Mesenchymal stem cell (in vitro differentiated cells and primary cell): Measurements from ENCODE around the gene THSD8.
A peak's percentile ranks its signal among the peaks of the same experiment; 100 is the strongest.

Experiments used
- DNase-seq: peaks from one replicate; pipeline ENCODE4 v3.0.0-alpha.2; 2013
- H2AFZ ChIP-seq: one replicate; pipeline ENCODE4 v1.6.1; 2013; ENCODE audit warnings: low read depth, mild to moderate bottlenecking, control low read depth, inconsistent platforms, low read length, moderate library complexity
- H2AK5ac ChIP-seq: 2 replicates; pipeline ENCODE4 v1.6.1; 2013; ENCODE audit warnings: low read length, moderate library complexity, mild to moderate bottlenecking, inconsistent platforms; ENCODE audit not compliant: severe bottlenecking
- H2BK120ac ChIP-seq: one replicate; pipeline ENCODE4 v1.6.1; 2013; ENCODE audit warnings: low read depth, mild to moderate bottlenecking, inconsistent platforms, low read length, moderate library complexity
- H2BK12ac ChIP-seq, 2 experiments: one replicate each; pipeline ENCODE4 v1.6.1; 2013; ENCODE audit warnings: inconsistent platforms in 2 of 2, low read length in 2 of 2, mild to moderate bottlenecking in 2 of 2, moderate library complexity in 2 of 2, control low read depth in 1 of 2
- H2BK15ac ChIP-seq: one replicate; pipeline ENCODE4 v1.6.1; 2013; ENCODE audit warnings: mild to moderate bottlenecking, low read depth, inconsistent platforms; ENCODE audit not compliant: poor library complexity, severe bottlenecking
- H2BK5ac ChIP-seq: 2 replicates; pipeline ENCODE4 v1.6.1; 2013; ENCODE audit warnings: low read depth, mild to moderate bottlenecking, low read length, control low read depth, inconsistent platforms; ENCODE audit not compliant: poor library complexity, severe bottlenecking
- H3K14ac ChIP-seq, 2 experiments: one replicate each; pipeline ENCODE4 v1.6.1; 2013; ENCODE audit warnings: inconsistent platforms in 2 of 2, low read length in 2 of 2, control low read depth in 1 of 2, mild to moderate bottlenecking in 1 of 2, moderate library complexity in 1 of 2
- H3K18ac ChIP-seq, 2 experiments: one replicate each; pipeline ENCODE4 v1.6.1; 2013; ENCODE audit warnings: inconsistent platforms in 2 of 2, low read length in 2 of 2, control low read depth in 1 of 2, low read depth in 1 of 2, mild to moderate bottlenecking in 1 of 2
- H3K23ac ChIP-seq, 2 experiments: one replicate each; pipeline ENCODE4 v1.6.1; 2013; ENCODE audit warnings: inconsistent platforms in 2 of 2, low read length in 2 of 2, mild to moderate bottlenecking in 2 of 2, moderate library complexity in 2 of 2, control low read depth in 1 of 2
- H3K27ac ChIP-seq: 2 replicates; pipeline ENCODE4 v1.5.1; 2013; ENCODE audit warnings: mild to moderate bottlenecking, moderate library complexity, low read length, control low read depth, inconsistent platforms; ENCODE audit not compliant: poor library complexity, severe bottlenecking
- H3K27me3 ChIP-seq, 2 experiments: 2 replicates each; pipeline versions ENCODE4 v1.6.1 to v1.7.0; 2013; ENCODE audit warnings: low read length in 2 of 2, mild to moderate bottlenecking in 2 of 2, moderate library complexity in 2 of 2, control low read depth in 1 of 2, inconsistent platforms in 1 of 2; ENCODE audit not compliant: control insufficient read depth in 1 of 2, insufficient read depth in 1 of 2
- H3K36me3 ChIP-seq, 2 experiments: 2 replicates each; pipeline versions ENCODE4 v1.6.1 to v1.7.0; 2013; ENCODE audit warnings: low read length in 2 of 2, control low read depth in 1 of 2, inconsistent platforms in 1 of 2, low read depth in 1 of 2, mild to moderate bottlenecking in 1 of 2; ENCODE audit not compliant: insufficient read depth in 2 of 2, control insufficient read depth in 1 of 2
- H3K4ac ChIP-seq, 2 experiments: one replicate each; pipeline ENCODE4 v1.6.1; 2013; ENCODE audit warnings: inconsistent platforms in 2 of 2, low read length in 2 of 2, mild to moderate bottlenecking in 2 of 2, moderate library complexity in 2 of 2, control low read depth in 1 of 2, low read depth in 1 of 2
- H3K4me1 ChIP-seq: 2 replicates; pipeline ENCODE4 v1.6.1; 2013; ENCODE audit warnings: low read depth, low read length, control low read depth; ENCODE audit not compliant: control insufficient read depth, insufficient read depth
- H3K4me2 ChIP-seq: 2 replicates; pipeline ENCODE4 v1.6.1; 2013; ENCODE audit warnings: low read length, mild to moderate bottlenecking, inconsistent platforms; ENCODE audit not compliant: poor library complexity, severe bottlenecking
- H3K4me3 ChIP-seq, 2 experiments: 2 replicates each; pipeline versions ENCODE4 v1.5.1 to v1.7.0; 2013; ENCODE audit warnings: low read length in 2 of 2, mild to moderate bottlenecking in 2 of 2, control low read depth in 1 of 2, low read depth in 1 of 2; ENCODE audit not compliant: insufficient read depth in 1 of 2
- H3K79me1 ChIP-seq: replicated peaks from 2 replicates; pipeline ENCODE4 v1.6.1; 2013; ENCODE audit warnings: mild to moderate bottlenecking, control low read depth, low read length, inconsistent platforms; ENCODE audit not compliant: poor library complexity, severe bottlenecking
- H3K9ac ChIP-seq: 2 replicates; pipeline ENCODE4 v1.7.0; 2013; ENCODE audit warnings: mild to moderate bottlenecking, low read length, moderate library complexity
- H3K9me3 ChIP-seq: 2 replicates; pipeline ENCODE4 v1.7.0; 2013; ENCODE audit warnings: mild to moderate bottlenecking, low read length; ENCODE audit not compliant: control insufficient read depth
- H4K8ac ChIP-seq: one replicate; pipeline ENCODE4 v1.6.1; 2013; ENCODE audit warnings: inconsistent platforms, mild to moderate bottlenecking, low read length, moderate library complexity
- H4K91ac ChIP-seq: one replicate; pipeline ENCODE4 v1.6.1; 2013; ENCODE audit warnings: mild to moderate bottlenecking, low read length, inconsistent platforms
- WGBS: methylation state at CpG from one replicate; pipeline ENCODE4 v1.1.7; 2013; ENCODE audit warnings: mixed read lengths; 5-methylcytosine and 5-hydroxymethylcytosine counted together

The THSD8 gene

GRCh38 chr19:12794196-12794941 is 7.5 kb upstream of the THSD8 start:
- Histone ChIP-seq H3K36me3 (peaks cover 6 to 15% of the 10 kb centered on the region in 2 experiments), H2AK5ac (peak overlapping the region; percentile 69), H3K4ac (peak overlapping the region; percentile 77 to 94), H4K8ac (peak overlapping the region; percentile 67), H3K23ac (no peak overlapping the region), H3K4me3 (peak overlapping the region; percentile 62 to 99), H3K4me1 (peaks cover 29% of the 10 kb centered on the region), H3K14ac (no peak overlapping the region), H2AFZ (no peak overlapping the region), H3K9me3 (no peaks in the 10 kb centered on the region), H2BK12ac (peak overlapping the region; percentile 31 to 72), H2BK120ac (peak overlapping the region; percentile 97), H3K27ac (peak overlapping the region; percentile 33), H4K91ac (peak overlapping the region; percentile 96), H2BK15ac (peak overlapping the region; percentile 97), H3K79me1 (no peaks in the 10 kb centered on the region), H3K27me3 (no peaks in the 10 kb centered on the region), H3K4me2 (peak overlapping the region; percentile 95), H3K18ac (peak overlapping the region; percentile 96 to 99), H3K9ac (peak overlapping the region; percentile 99), H2BK5ac (no peak overlapping the region)
- WGBS, result 88% methylated on average over 4 of the region's 7 CpGs
- DNase-seq, result peak; percentile 93

- no peak overlapping the region for H2BK15ac ChIP-seq
- no peak overlapping the region for H3K18ac ChIP-seq
- H3K36me3 ChIP-seq, result peaks cover 12 to 21% of the 10 kb centered on the region in 2 experiments
- no peak overlapping the region for H2BK12ac ChIP-seq
- H3K4me3 ChIP-seq, result no peak overlapping the region
- H3K27me3 ChIP-seq, result no peaks in the 10 kb centered on the region
- peak overlapping the region; percentile 29 for H2BK120ac ChIP-seq
- H3K4ac ChIP-seq, result no peak overlapping the region
- H3K4me1 ChIP-seq, result peaks cover 27% of the 10 kb centered on the region
- no peak overlapping the region for H3K23ac ChIP-seq
- H3K9ac ChIP-seq, result peak overlapping the region; percentile 99
- no peak overlapping the region for H3K27ac ChIP-seq
- no peak overlapping the region for H3K4me2 ChIP-seq
- H3K79me1 ChIP-seq, result peaks cover 5% of the 10 kb centered on the region
- H3K14ac ChIP-seq, result no peak overlapping the region
- H4K91ac ChIP-seq, result no peak overlapping the region
- H2AK5ac ChIP-seq, result no peak overlapping the region
- H3K9me3 ChIP-seq, result no peaks in the 10 kb centered on the region
- H4K8ac ChIP-seq, result no peak overlapping the region
- no peak overlapping the region for H2AFZ ChIP-seq
- 93% methylated on average over 9 of the region's 9 CpGs for WGBS
- DNase-seq, result peak; percentile 78
- no peak overlapping the region for H2BK5ac ChIP-seq
Observed at GRCh38 chr19:12794971-12795381, 6.9 kb upstream of the THSD8 start.

- Histone ChIP-seq H3K9ac (peak overlapping the region; percentile 51), H2BK120ac (no peak overlapping the region), H3K79me1 (peaks cover 18% of the 10 kb centered on the region), H3K18ac (peak overlapping the region in 1 of 2 experiments; percentile 80), H3K4me2 (no peak overlapping the region), H3K27ac (peak overlapping the region; percentile 6), H4K8ac (peak overlapping the region; percentile 56), H3K9me3 (no peaks in the 10 kb centered on the region), H2AK5ac (peak overlapping the region; percentile 63), H2BK12ac (peak overlapping the region in 1 of 2 experiments; percentile 61), H3K4ac (peak overlapping the region in 1 of 2 experiments; percentile 74), H3K23ac (no peak overlapping the region), H3K4me3 (peak overlapping the region in 1 of 2 experiments; percentile 34), H2BK5ac (no peak overlapping the region), H3K14ac (no peak overlapping the region), H2BK15ac (peak overlapping the region; percentile 0), H3K4me1 (peaks cover 27% of the 10 kb centered on the region), H2AFZ (no peak overlapping the region), H3K36me3 (peaks cover 14 to 26% of the 10 kb centered on the region in 2 experiments), H3K27me3 (no peaks in the 10 kb centered on the region), H4K91ac (no peak overlapping the region)
- 13% methylated on average over 14 of the region's 18 CpGs for WGBS
- DNase-seq, result peak; percentile 91
Observed at GRCh38 chr19:12796146-12797071, 5.5 kb upstream of the THSD8 start.

GRCh38 chr19:12797141-12797587 is 4.7 kb upstream of the THSD8 start:
- peaks cover 14 to 26% of the 10 kb centered on the region in 2 experiments for H3K36me3 ChIP-seq
- H3K27me3 ChIP-seq, result no peaks in the 10 kb centered on the region
- peaks cover 32% of the 10 kb centered on the region for H3K4me1 ChIP-seq
- H2AK5ac ChIP-seq, result no peak overlapping the region
- H3K9ac ChIP-seq, result no peak overlapping the region
- H2BK120ac ChIP-seq, result no peak overlapping the region
- H3K23ac ChIP-seq, result no peak overlapping the region
- H3K4me2 ChIP-seq, result no peak overlapping the region
- no peaks in the 10 kb centered on the region for H3K9me3 ChIP-seq
- H4K91ac ChIP-seq, result no peak overlapping the region
- no peak overlapping the region for H2BK15ac ChIP-seq
- DNase-seq, result peak; percentile 51
- no peak overlapping the region for H3K18ac ChIP-seq
- no peak overlapping the region for H3K27ac ChIP-seq
- no peak overlapping the region for H2BK12ac ChIP-seq
- no peak overlapping the region for H2AFZ ChIP-seq
- 87% methylated on average over 6 of the region's 6 CpGs for WGBS
- H3K4me3 ChIP-seq, result no peak overlapping the region
- no peak overlapping the region for H4K8ac ChIP-seq
- H3K79me1 ChIP-seq, result peaks cover 19% of the 10 kb centered on the region
- no peak overlapping the region for H3K14ac ChIP-seq
- H3K4ac ChIP-seq, result no peak overlapping the region
- no peak overlapping the region for H2BK5ac ChIP-seq
